Endodermal cell (in vitro differentiated cells): ENCODE data around the gene BANF1. TPM values are rescaled to one million over a fixed set of nuclear protein-coding genes. Genes with fewer than 3 reads are reported as not detected.

Experiments used
- DNase-seq: peaks from one replicate; pipeline ENCODE4 v3.0.0-alpha.2; 2017
- H3K27ac ChIP-seq: 2 replicates; pipeline ENCODE4 v1.5.1; 2013; ENCODE audit warnings: mild to moderate bottlenecking, low read depth, low read length, moderate library complexity
- H3K27me3 ChIP-seq: 2 replicates; pipeline ENCODE4 v1.6.1; 2013; ENCODE audit warnings: mild to moderate bottlenecking, low read length, moderate library complexity; ENCODE audit not compliant: insufficient read depth, control insufficient read depth, poor library complexity, severe bottlenecking
- H3K36me3 ChIP-seq: 2 replicates; pipeline ENCODE4 v1.7.0; 2013; ENCODE audit warnings: mild to moderate bottlenecking, low read length, moderate library complexity; ENCODE audit not compliant: control insufficient read depth, insufficient read depth
- H3K4me1 ChIP-seq: one replicate; pipeline ENCODE4 v1.7.0; 2013; ENCODE audit warnings: low read length; ENCODE audit not compliant: control insufficient read depth, insufficient read depth
- H3K4me3 ChIP-seq: 2 replicates; pipeline ENCODE4 v1.5.1; 2013; ENCODE audit warnings: mild to moderate bottlenecking, low read length, moderate library complexity
- H3K9ac ChIP-seq: 2 replicates; pipeline ENCODE4 v1.6.1; 2013; ENCODE audit warnings: mild to moderate bottlenecking, low read length, moderate library complexity; ENCODE audit not compliant: poor library complexity, severe bottlenecking; ENCODE audit errors: extremely low read depth
- H3K9me3 ChIP-seq: 2 replicates; pipeline ENCODE4 v1.6.1; 2013; ENCODE audit warnings: mild to moderate bottlenecking, low read length, moderate library complexity; ENCODE audit not compliant: control insufficient read depth
- H3K27ac Mint-ChIP-seq: 2 replicates; pipeline ENCODE4 v1.8.0; 2020; ENCODE audit warnings: mixed read lengths
- H3K27me3 Mint-ChIP-seq: 2 replicates; pipeline ENCODE4 v1.8.0; 2021; ENCODE audit warnings: mild to moderate bottlenecking, mixed read lengths; ENCODE audit not compliant: insufficient read depth
- H3K36me3 Mint-ChIP-seq: 2 replicates; pipeline ENCODE4 v1.8.0; 2020; ENCODE audit warnings: low read depth, mixed read lengths
- H3K4me1 Mint-ChIP-seq: 2 replicates; pipeline ENCODE4 v1.8.0; 2020; ENCODE audit warnings: mixed read lengths
- H3K4me3 Mint-ChIP-seq: 2 replicates; pipeline ENCODE4 v1.8.0; 2020; ENCODE audit warnings: mild to moderate bottlenecking, moderate library complexity, mixed read lengths
- H3K9me3 Mint-ChIP-seq: 2 replicates; pipeline ENCODE4 v1.8.0; 2020; ENCODE audit warnings: mild to moderate bottlenecking, mixed read lengths
- WGBS, 2 experiments: methylation state at CpG; one replicate each; pipeline versions ENCODE4 v1.1.5 to v1.1.7; 2013; ENCODE audit warnings: missing lambda C conversion rate in 2 of 2, mixed read lengths in 1 of 2; ENCODE audit not compliant: insufficient coverage in 1 of 2, insufficient read length in 1 of 2; 5-methylcytosine and 5-hydroxymethylcytosine counted together
- total RNA-seq, 2 donors: library from RNA; stranded (reverse); fragmentation: NEBNext Ultra II Directional in 1 of 2; extraction: Animal tissue kit (Norgen Biotek cat#: 25700) in 1 of 2; gene quantifications; 2 replicates in 1 of 2; 3 replicates in 1 of 2; pipeline ENCODE4 v1.2.1, GENCODE V29; 2021
- TF ChIP-seq, protein P1 (sequence below): fragments of 200-600 bp; sonication (generic); conservative IDR thresholded peaks from 2 replicates; pipeline ENCODE4 v1.5.0; 2021; ENCODE audit warnings: antibody characterized with exemption, mild to moderate bottlenecking

The BANF1 gene
- total RNA-seq, 2 donors from 2014 or later, result 348 to 409 TPM

DNA sequence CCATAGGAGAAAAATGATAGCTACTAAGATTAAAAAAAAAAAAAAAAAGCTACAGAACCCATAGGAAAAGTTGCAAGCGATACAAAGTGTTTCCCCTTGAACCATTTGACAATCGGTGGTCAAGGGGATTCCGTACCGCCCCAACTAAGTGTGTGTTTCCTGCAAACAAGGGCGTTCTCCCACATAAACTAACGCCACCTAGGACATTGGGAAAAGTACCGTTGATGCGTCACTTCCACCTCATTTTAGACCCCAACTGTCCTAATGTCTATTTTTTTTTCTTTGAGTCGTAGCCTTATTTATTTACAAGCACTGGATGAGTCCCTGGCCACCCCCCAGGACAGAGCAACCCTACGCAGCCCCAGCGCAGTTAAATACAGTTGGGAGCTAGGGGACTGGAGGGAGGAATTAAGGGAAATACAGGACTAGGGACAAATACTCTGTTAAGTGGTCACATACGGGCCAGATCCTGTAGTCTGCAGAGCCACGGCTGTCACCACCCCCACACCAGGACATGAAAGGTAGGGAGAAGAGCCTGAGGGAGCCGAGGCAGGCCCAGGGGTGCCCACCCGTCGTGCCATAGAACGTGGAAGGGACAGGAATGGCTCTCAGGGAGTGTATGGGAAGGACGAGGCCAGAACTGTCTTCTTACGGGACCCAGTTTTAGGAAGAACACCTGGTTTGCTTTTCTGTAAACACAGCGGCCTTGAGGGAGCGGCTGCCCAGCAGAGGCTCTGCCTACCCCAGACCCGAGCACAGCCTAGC, 19.3 kb upstream of the BANF1 start:
- Histone ChIP-seq H3K9me3 (no peaks in the 10 kb centered on the region), H3K27ac (no peak overlapping the region), H3K4me1 (no peaks in the 10 kb centered on the region), H3K27me3 (no peaks in the 10 kb centered on the region), H3K4me3 (no peak overlapping the region), H3K9ac (no peak overlapping the region), H3K36me3 (no peaks in the 10 kb centered on the region)
- Mint-ChIP-seq H3K27ac (no peak overlapping the region), H3K36me3 (peaks cover 15% of the 10 kb centered on the region), H3K4me3 (no peak overlapping the region), H3K4me1 (no peaks in the 10 kb centered on the region), H3K27me3 (no peaks in the 10 kb centered on the region), H3K9me3 (no peaks in the 10 kb centered on the region)
- DNase-seq, result no peak
- 88% methylated on average over 17 to 22 of the region's 22 CpGs for WGBS, 2 experiments
- TF ChIP-seq, protein P1, sequence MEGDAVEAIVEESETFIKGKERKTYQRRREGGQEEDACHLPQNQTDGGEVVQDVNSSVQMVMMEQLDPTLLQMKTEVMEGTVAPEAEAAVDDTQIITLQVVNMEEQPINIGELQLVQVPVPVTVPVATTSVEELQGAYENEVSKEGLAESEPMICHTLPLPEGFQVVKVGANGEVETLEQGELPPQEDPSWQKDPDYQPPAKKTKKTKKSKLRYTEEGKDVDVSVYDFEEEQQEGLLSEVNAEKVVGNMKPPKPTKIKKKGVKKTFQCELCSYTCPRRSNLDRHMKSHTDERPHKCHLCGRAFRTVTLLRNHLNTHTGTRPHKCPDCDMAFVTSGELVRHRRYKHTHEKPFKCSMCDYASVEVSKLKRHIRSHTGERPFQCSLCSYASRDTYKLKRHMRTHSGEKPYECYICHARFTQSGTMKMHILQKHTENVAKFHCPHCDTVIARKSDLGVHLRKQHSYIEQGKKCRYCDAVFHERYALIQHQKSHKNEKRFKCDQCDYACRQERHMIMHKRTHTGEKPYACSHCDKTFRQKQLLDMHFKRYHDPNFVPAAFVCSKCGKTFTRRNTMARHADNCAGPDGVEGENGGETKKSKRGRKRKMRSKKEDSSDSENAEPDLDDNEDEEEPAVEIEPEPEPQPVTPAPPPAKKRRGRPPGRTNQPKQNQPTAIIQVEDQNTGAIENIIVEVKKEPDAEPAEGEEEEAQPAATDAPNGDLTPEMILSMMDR, result no peak

DNA sequence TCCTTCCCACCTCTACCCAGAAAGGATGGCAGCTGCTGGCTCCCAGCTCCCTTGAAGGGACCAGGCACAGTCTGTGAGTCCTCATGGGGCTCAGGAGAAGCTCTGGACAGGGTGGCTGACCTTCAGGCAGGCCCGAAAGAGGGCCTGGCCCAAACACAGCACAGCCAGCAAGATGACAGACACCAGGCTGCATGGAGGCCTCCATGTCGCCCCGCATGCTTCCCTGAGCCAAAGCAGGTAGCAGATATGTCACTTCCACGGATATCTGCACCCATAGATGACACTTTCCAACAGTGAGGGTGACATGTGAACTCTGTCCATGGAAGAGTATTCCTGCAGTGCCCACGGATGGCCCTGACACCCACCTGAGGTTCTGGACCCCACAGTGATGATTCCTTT, 18.7 kb upstream of the BANF1 start:
- Histone ChIP-seq H3K27me3 (no peaks in the 10 kb centered on the region), H3K9me3 (no peaks in the 10 kb centered on the region), H3K4me3 (no peak overlapping the region), H3K9ac (no peak overlapping the region), H3K4me1 (no peaks in the 10 kb centered on the region), H3K27ac (no peak overlapping the region), H3K36me3 (no peaks in the 10 kb centered on the region)
- Mint-ChIP-seq H3K4me3 (no peak overlapping the region), H3K27me3 (no peaks in the 10 kb centered on the region), H3K9me3 (no peaks in the 10 kb centered on the region), H3K27ac (no peak overlapping the region), H3K36me3 (peaks cover 15% of the 10 kb centered on the region), H3K4me1 (no peaks in the 10 kb centered on the region)
- no peak for DNase-seq
- WGBS, 2 experiments, result 91 to 93% methylated on average over 5 of the region's 5 CpGs
- TF ChIP-seq, protein P1, result no peak

DNA sequence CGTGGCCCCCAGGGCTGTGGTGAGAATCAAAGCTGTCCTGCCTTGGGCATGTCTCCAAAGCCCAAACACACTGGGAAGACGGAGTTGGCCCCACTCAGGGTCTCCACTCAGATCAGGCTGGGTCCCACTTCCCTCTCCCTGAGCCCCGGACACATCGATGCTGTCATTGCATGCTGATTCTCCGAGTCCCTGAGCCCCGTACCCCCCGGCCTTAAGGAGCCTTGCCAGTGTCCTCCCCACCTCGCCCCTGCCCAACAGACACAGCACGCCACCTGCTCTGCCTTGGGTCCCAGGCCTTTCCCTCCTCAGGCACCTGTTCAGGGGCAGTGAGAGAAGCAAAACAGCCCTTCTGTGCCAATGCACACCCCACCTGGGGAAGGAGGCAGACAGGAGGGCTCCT, 15.0 kb upstream of the BANF1 start:
- TF ChIP-seq, protein P1, result no peak
- H3K27me3 Mint-ChIP-seq, result no peaks in the 10 kb centered on the region
- H3K4me1 Mint-ChIP-seq, result no peaks in the 10 kb centered on the region
- peaks cover 9% of the 10 kb centered on the region for H3K36me3 Mint-ChIP-seq
- H3K27ac ChIP-seq, result no peak overlapping the region
- H3K4me3 Mint-ChIP-seq, result no peak overlapping the region
- no peak overlapping the region for H3K27ac Mint-ChIP-seq
- H3K9ac ChIP-seq, result no peak overlapping the region
- peaks cover 4% of the 10 kb centered on the region for H3K36me3 ChIP-seq
- DNase-seq, result no peak
- no peaks in the 10 kb centered on the region for H3K9me3 Mint-ChIP-seq
- WGBS, 2 experiments, result 82 to 83% methylated on average over 4 to 9 of the region's 9 CpGs
- no peaks in the 10 kb centered on the region for H3K4me1 ChIP-seq
- no peaks in the 10 kb centered on the region for H3K9me3 ChIP-seq
- H3K4me3 ChIP-seq, result no peak overlapping the region
- no peaks in the 10 kb centered on the region for H3K27me3 ChIP-seq
